A673 (cell line): ENCODE results near the gene LTB4R.
"Not testable (repeated sequence)": the region's sequence is repeated elsewhere in the genome, so short reads cannot be mapped to it uniquely, and the experiment has no call there.

Experiments
- EZH2 ChIP-seq: fragments of 200-600 bp; sonication (generic); IDR thresholded peaks from 2 replicates; pipeline ENCODE4 v1.6.1; 2017; ENCODE audit warnings: borderline replicate concordance, low read depth, mild to moderate bottlenecking, mixed read lengths, antibody characterized with exemption, low read length; ENCODE audit not compliant: poor library complexity, severe bottlenecking
- TF ChIP-seq, protein P1 (sequence below): fragments of 300-800, 200-600 bp; sonication (generic); conservative IDR thresholded peaks from 2 replicates; pipeline ENCODE4 v1.5.1; 2017; ENCODE audit warnings: low read depth, mild to moderate bottlenecking, antibody characterized with exemption, low read length, moderate library complexity, mixed read lengths

DNA sequence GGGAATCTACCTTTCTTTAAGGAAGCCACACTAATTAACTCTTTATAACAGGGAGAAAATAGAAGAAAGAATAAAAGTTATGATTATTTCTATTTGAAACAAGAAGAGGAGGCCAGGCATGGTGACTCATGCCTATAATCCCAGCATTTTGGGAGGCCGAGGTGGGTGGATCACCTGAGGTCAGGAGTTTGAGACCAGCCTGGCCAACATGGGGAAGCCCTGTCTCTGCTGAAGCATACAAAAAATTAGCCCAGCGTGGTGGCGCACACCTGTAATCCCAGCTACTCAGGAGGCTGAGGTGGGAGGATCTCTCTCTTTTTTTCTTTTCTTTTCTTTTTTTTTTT, 43.2 kb downstream of the LTB4R start:
- TF ChIP-seq, protein P1, sequence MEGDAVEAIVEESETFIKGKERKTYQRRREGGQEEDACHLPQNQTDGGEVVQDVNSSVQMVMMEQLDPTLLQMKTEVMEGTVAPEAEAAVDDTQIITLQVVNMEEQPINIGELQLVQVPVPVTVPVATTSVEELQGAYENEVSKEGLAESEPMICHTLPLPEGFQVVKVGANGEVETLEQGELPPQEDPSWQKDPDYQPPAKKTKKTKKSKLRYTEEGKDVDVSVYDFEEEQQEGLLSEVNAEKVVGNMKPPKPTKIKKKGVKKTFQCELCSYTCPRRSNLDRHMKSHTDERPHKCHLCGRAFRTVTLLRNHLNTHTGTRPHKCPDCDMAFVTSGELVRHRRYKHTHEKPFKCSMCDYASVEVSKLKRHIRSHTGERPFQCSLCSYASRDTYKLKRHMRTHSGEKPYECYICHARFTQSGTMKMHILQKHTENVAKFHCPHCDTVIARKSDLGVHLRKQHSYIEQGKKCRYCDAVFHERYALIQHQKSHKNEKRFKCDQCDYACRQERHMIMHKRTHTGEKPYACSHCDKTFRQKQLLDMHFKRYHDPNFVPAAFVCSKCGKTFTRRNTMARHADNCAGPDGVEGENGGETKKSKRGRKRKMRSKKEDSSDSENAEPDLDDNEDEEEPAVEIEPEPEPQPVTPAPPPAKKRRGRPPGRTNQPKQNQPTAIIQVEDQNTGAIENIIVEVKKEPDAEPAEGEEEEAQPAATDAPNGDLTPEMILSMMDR: not testable (repeated sequence)
- not testable (repeated sequence) for TF ChIP-seq EZH2
